ENCODE data around the gene MTFR1L.

The MTFR1L gene

DNA sequence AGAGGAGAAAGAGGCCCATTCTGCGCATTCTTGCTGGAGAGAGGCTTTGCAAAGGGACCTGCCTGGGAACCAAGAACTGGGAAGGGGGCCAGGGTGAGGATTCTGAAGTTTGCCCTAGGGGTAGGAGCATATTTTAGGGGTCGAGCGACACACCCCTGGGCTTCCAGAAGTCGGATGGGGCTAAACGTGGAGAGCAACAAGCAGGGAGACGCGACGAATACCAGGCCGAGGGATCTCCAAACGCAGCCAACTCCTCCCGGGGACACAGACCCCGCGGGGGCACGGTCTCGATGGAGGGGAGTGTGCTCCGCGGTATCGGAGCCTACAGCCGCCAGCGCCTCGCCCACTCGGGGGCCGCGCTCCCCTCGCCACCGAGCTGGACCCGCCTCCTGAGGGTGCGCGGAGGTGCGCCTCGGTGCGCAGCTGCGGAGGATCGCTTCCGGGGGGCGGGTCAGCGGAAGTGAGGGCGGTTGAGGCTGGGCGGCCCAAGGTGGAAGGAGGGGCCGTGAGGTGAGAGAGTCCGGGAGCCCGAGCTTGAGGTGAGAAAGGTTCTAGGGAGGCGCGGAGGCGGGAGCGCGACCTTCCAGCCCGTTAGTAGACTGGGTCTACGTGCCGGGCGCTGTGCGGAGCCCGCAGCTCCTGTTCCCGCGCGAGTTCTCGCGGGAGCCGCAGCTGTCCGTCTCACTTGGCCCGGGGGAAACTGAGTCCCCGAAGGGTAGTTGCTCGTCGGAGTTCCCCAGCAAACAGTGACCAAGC lies at the start of gene MTFR1L:
Gene MTFR1L, plus strand, starts transcription at position 464 of the 756 bp plus-strand sequence. CDS start 3,151 bp downstream, outside the sequence.
- peak within 1 kb of the TSS; percentile 97 for H3K4me3 ChIP-seq (ENCODE audit: low read length)
- peak within 1 kb of the TSS; percentile 94 for H3K9ac ChIP-seq (ENCODE audit: low read length)
- H3K36me3 ChIP-seq (ENCODE audit: control insufficient read depth, insufficient read depth, low read length): no peaks in the 10 kb centered on the region
- H3K4me1 ChIP-seq (ENCODE audit: control insufficient read depth, insufficient read depth, low read length): peaks cover 20% of the 10 kb centered on the region
- H3K27me3 ChIP-seq (ENCODE audit: control insufficient read depth, insufficient read depth, low read length): no peaks in the 10 kb centered on the region
- peak within 1 kb of the TSS; percentile 89 for H3K27ac ChIP-seq (ENCODE audit: low read depth, low read length)

DNA sequence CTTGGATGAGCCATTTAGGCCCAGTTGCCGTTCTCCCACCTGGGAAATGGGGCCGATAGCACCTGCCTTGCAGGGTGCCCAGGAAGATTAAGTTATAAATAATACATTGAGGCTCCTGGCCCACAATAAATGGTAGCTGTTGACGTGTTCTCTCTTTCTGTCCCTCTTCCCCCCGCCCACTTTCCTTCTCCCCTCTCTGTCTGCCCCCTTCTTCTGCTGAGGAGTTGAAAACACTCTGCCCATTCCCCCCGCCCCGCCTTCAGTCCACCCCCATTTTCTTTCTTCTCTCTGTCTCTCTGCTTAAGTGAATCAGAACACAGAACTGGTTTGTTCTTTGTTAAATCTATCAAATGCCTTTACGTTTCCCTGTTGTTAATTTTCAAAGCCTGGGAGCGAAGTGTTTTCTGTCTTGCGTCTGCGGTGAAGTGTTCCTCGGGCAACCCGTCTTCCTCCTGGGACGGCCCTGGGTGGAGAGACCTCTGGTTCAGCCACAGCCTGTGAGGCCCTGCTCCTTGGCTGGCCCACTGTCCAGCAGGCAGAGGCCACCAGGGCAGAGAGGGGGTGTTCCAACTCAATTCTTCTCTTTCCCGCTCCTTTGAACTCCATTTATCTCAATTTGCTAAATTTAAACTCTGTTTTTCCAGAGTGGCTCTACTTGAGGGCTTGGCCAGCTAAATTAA lies 49.1 kb upstream of the MTFR1L start:
- Histone ChIP-seq H3K27ac (ENCODE audit: low read depth, low read length) (peak overlapping the region; percentile 12), H3K9ac (ENCODE audit: low read length) (no peak overlapping the region), H3K4me1 (ENCODE audit: control insufficient read depth, insufficient read depth, low read length) (no peaks in the 10 kb centered on the region), H3K4me3 (ENCODE audit: low read length) (no peak overlapping the region), H3K27me3 (ENCODE audit: control insufficient read depth, insufficient read depth, low read length) (no peaks in the 10 kb centered on the region), H3K36me3 (ENCODE audit: control insufficient read depth, insufficient read depth, low read length) (no peaks in the 10 kb centered on the region)

GRCh38 chr1:25771221-25772114 lies 48.3 kb upstream of the MTFR1L start:
- no peaks in the 10 kb centered on the region for H3K36me3 ChIP-seq (ENCODE audit: control insufficient read depth, insufficient read depth, low read length)
- H3K27me3 ChIP-seq (ENCODE audit: control insufficient read depth, insufficient read depth, low read length): no peaks in the 10 kb centered on the region
- H3K4me1 ChIP-seq (ENCODE audit: control insufficient read depth, insufficient read depth, low read length): no peaks in the 10 kb centered on the region
- no peak overlapping the region for H3K9ac ChIP-seq (ENCODE audit: low read length)
- H3K4me3 ChIP-seq (ENCODE audit: low read length): no peak overlapping the region
- peak overlapping the region; percentile 12 for H3K27ac ChIP-seq (ENCODE audit: low read depth, low read length)

GRCh38 chr1:25772164-25772563 lies 47.6 kb upstream of the MTFR1L start:
- H3K36me3 ChIP-seq (ENCODE audit: control insufficient read depth, insufficient read depth, low read length): no peaks in the 10 kb centered on the region
- H3K4me3 ChIP-seq (ENCODE audit: low read length): no peak overlapping the region
- no peak overlapping the region for H3K9ac ChIP-seq (ENCODE audit: low read length)
- H3K27me3 ChIP-seq (ENCODE audit: control insufficient read depth, insufficient read depth, low read length): no peaks in the 10 kb centered on the region
- no peak overlapping the region for H3K27ac ChIP-seq (ENCODE audit: low read depth, low read length)
- no peaks in the 10 kb centered on the region for H3K4me1 ChIP-seq (ENCODE audit: control insufficient read depth, insufficient read depth, low read length)

- no peak overlapping the region for H3K27ac ChIP-seq (ENCODE audit: low read depth, low read length)
- no peak overlapping the region for H3K4me3 ChIP-seq (ENCODE audit: low read length)
- H3K27me3 ChIP-seq (ENCODE audit: control insufficient read depth, insufficient read depth, low read length): no peaks in the 10 kb centered on the region
- H3K4me1 ChIP-seq (ENCODE audit: control insufficient read depth, insufficient read depth, low read length): no peaks in the 10 kb centered on the region
- H3K36me3 ChIP-seq (ENCODE audit: control insufficient read depth, insufficient read depth, low read length): no peaks in the 10 kb centered on the region
- no peak overlapping the region for H3K9ac ChIP-seq (ENCODE audit: low read length)
Observed at GRCh38 chr1:25772692-25773245, 47.0 kb upstream of the MTFR1L start.

GRCh38 chr1:25773441-25774125 lies 46.2 kb upstream of the MTFR1L start:
- H3K27ac ChIP-seq (ENCODE audit: low read depth, low read length): no peak overlapping the region
- H3K4me1 ChIP-seq (ENCODE audit: control insufficient read depth, insufficient read depth, low read length): no peaks in the 10 kb centered on the region
- no peak overlapping the region for H3K4me3 ChIP-seq (ENCODE audit: low read length)
- no peak overlapping the region for H3K9ac ChIP-seq (ENCODE audit: low read length)
- no peaks in the 10 kb centered on the region for H3K36me3 ChIP-seq (ENCODE audit: control insufficient read depth, insufficient read depth, low read length)
- H3K27me3 ChIP-seq (ENCODE audit: control insufficient read depth, insufficient read depth, low read length): no peaks in the 10 kb centered on the region

- no peak overlapping the region for H3K4me3 ChIP-seq (ENCODE audit: low read length)
- no peaks in the 10 kb centered on the region for H3K27me3 ChIP-seq (ENCODE audit: control insufficient read depth, insufficient read depth, low read length)
- no peak overlapping the region for H3K27ac ChIP-seq (ENCODE audit: low read depth, low read length)
- no peaks in the 10 kb centered on the region for H3K36me3 ChIP-seq (ENCODE audit: control insufficient read depth, insufficient read depth, low read length)
- H3K4me1 ChIP-seq (ENCODE audit: control insufficient read depth, insufficient read depth, low read length): no peaks in the 10 kb centered on the region
- no peak overlapping the region for H3K9ac ChIP-seq (ENCODE audit: low read length)
Observed at GRCh38 chr1:25774206-25774803, 45.4 kb upstream of the MTFR1L start.

GRCh38 chr1:25774921-25775771 lies 44.6 kb upstream of the MTFR1L start:
- H3K4me1 ChIP-seq (ENCODE audit: control insufficient read depth, insufficient read depth, low read length): no peaks in the 10 kb centered on the region
- no peaks in the 10 kb centered on the region for H3K36me3 ChIP-seq (ENCODE audit: control insufficient read depth, insufficient read depth, low read length)
- no peak overlapping the region for H3K9ac ChIP-seq (ENCODE audit: low read length)
- H3K27me3 ChIP-seq (ENCODE audit: control insufficient read depth, insufficient read depth, low read length): no peaks in the 10 kb centered on the region
- H3K4me3 ChIP-seq (ENCODE audit: low read length): no peak overlapping the region
- H3K27ac ChIP-seq (ENCODE audit: low read depth, low read length): no peak overlapping the region

DNA sequence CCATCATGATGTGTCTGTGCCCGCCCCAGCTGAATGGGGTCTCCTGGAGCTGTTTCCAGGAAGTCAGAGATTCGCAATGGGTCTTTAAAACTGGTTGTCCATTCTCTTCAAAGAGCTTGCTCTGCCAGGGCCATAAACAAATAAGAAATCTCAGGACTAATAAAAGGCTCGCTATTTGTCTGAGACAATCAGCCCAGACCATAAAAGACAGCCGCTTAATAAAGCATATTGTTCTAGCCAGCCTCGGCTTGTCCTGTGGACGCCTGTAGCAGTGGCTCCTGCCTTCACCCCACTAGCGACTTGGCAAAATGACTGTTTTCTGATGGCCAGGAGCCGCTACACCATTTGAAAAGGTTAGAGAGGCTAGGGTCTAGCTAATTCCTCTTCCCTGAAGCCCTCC lies 40.4 kb upstream of the MTFR1L start:
- no peaks in the 10 kb centered on the region for H3K36me3 ChIP-seq (ENCODE audit: control insufficient read depth, insufficient read depth, low read length)
- no peak overlapping the region for H3K9ac ChIP-seq (ENCODE audit: low read length)
- H3K27ac ChIP-seq (ENCODE audit: low read depth, low read length): no peak overlapping the region
- H3K4me1 ChIP-seq (ENCODE audit: control insufficient read depth, insufficient read depth, low read length): no peaks in the 10 kb centered on the region
- no peak overlapping the region for H3K4me3 ChIP-seq (ENCODE audit: low read length)
- H3K27me3 ChIP-seq (ENCODE audit: control insufficient read depth, insufficient read depth, low read length): no peaks in the 10 kb centered on the region

GRCh38 chr1:25779894-25780293 lies 39.9 kb upstream of the MTFR1L start:
- Histone ChIP-seq H3K36me3 (ENCODE audit: control insufficient read depth, insufficient read depth, low read length) (no peaks in the 10 kb centered on the region), H3K27me3 (ENCODE audit: control insufficient read depth, insufficient read depth, low read length) (no peaks in the 10 kb centered on the region), H3K4me1 (ENCODE audit: control insufficient read depth, insufficient read depth, low read length) (no peaks in the 10 kb centered on the region), H3K27ac (ENCODE audit: low read depth, low read length) (no peak overlapping the region), H3K9ac (ENCODE audit: low read length) (no peak overlapping the region), H3K4me3 (ENCODE audit: low read length) (no peak overlapping the region)

All from rectal smooth muscle tissue (tissue), 1 donor.